Measurements from ENCODE around the gene ARID1B.

ARID1B gene

GRCh38 chr6:157072128-157072527 is 294.9 kb downstream of the ARID1B start:
- no peak overlapping the region for H3K4me3 ChIP-seq (ENCODE audit: low read depth in 1 of 2, low read length in 1 of 2)
- H3K9me3 ChIP-seq, result no peaks in the 10 kb centered on the region
- TF ChIP-seq CTCF (IDR thresholded peaks at IDR 0.05), result no peak
- peaks cover 15 to 21% of the 10 kb centered on the region in 2 experiments for H3K4me1 ChIP-seq (ENCODE audit: control insufficient read depth in 1 of 2, insufficient read depth in 1 of 2, low read depth in 1 of 2, low read length in 1 of 2)
- no peaks in the 10 kb centered on the region for H3K36me3 ChIP-seq
- no peaks in the 10 kb centered on the region for H3K27me3 ChIP-seq
- no peak overlapping the region for H3K27ac ChIP-seq

GRCh38 chr6:157073596-157073995 is 296.4 kb downstream of the ARID1B start:
- Histone ChIP-seq H3K4me1 (ENCODE audit: control insufficient read depth in 1 of 2, insufficient read depth in 1 of 2, low read depth in 1 of 2, low read length in 1 of 2) (peaks cover 13 to 18% of the 10 kb centered on the region in 2 experiments), H3K27me3 (no peaks in the 10 kb centered on the region), H3K36me3 (no peaks in the 10 kb centered on the region), H3K9me3 (no peaks in the 10 kb centered on the region), H3K4me3 (ENCODE audit: low read depth in 1 of 2, low read length in 1 of 2) (no peak overlapping the region), H3K27ac (peak overlapping the region; percentile 34)
- no peak for TF ChIP-seq CTCF (IDR thresholded peaks at IDR 0.05)

- H3K27ac ChIP-seq, result no peak overlapping the region
- H3K4me1 ChIP-seq (ENCODE audit: control insufficient read depth in 1 of 2, insufficient read depth in 1 of 2, low read depth in 1 of 2, low read length in 1 of 2), result peaks cover 23 to 29% of the 10 kb centered on the region in 2 experiments
- no peaks in the 10 kb centered on the region for H3K36me3 ChIP-seq
- no peaks in the 10 kb centered on the region for H3K9me3 ChIP-seq
- no peak overlapping the region for H3K4me3 ChIP-seq (ENCODE audit: low read depth in 1 of 2, low read length in 1 of 2)
- TF ChIP-seq CTCF (IDR thresholded peaks at IDR 0.05), result no peak
- no peaks in the 10 kb centered on the region for H3K27me3 ChIP-seq
Measured at GRCh38 chr6:157074969-157075368, 297.8 kb downstream of the ARID1B start.

GRCh38 chr6:157075549-157076450 is 298.6 kb downstream of the ARID1B start:
- TF ChIP-seq CTCF (IDR thresholded peaks at IDR 0.05), result no peak
- no peaks in the 10 kb centered on the region for H3K36me3 ChIP-seq
- no peaks in the 10 kb centered on the region for H3K9me3 ChIP-seq
- H3K27me3 ChIP-seq, result no peaks in the 10 kb centered on the region
- H3K4me1 ChIP-seq (ENCODE audit: control insufficient read depth in 1 of 2, insufficient read depth in 1 of 2, low read depth in 1 of 2, low read length in 1 of 2), result peaks cover 25 to 32% of the 10 kb centered on the region in 2 experiments
- H3K27ac ChIP-seq, result no peak overlapping the region
- H3K4me3 ChIP-seq (ENCODE audit: low read depth in 1 of 2, low read length in 1 of 2), result no peak overlapping the region

- no peak for TF ChIP-seq CTCF (IDR thresholded peaks at IDR 0.05)
- H3K4me3 ChIP-seq (ENCODE audit: low read depth in 1 of 2, low read length in 1 of 2), result no peak overlapping the region
- no peaks in the 10 kb centered on the region for H3K27me3 ChIP-seq
- no peaks in the 10 kb centered on the region for H3K36me3 ChIP-seq
- no peaks in the 10 kb centered on the region for H3K9me3 ChIP-seq
- no peak overlapping the region for H3K27ac ChIP-seq
- peaks cover 25 to 32% of the 10 kb centered on the region in 2 experiments for H3K4me1 ChIP-seq (ENCODE audit: control insufficient read depth in 1 of 2, insufficient read depth in 1 of 2, low read depth in 1 of 2, low read length in 1 of 2)
Measured at GRCh38 chr6:157076451-157076822, 299.3 kb downstream of the ARID1B start.

All from neutrophil (primary cell).